ENCODE data around the gene THBS4.

DNA sequence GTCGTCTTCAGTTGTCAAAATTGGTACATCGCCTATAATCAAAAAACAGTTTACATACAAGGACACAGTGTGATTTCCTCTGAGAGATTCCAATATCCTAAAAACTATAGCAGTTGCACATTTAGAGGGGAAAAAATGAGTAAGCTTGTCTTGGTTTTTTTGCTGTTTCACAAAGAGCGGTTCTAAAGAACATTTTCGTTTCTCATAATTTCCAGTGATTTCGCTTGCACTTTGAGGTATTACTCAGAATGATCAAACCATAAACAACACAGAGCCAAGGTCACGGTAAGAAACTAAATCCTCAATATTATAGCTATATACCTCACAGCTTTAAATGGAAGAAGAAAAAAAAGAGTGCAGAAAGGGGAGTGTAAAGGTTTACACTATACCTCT is 44.9 kb upstream of the THBS4 start:
- TF ChIP-seq, protein P1, sequence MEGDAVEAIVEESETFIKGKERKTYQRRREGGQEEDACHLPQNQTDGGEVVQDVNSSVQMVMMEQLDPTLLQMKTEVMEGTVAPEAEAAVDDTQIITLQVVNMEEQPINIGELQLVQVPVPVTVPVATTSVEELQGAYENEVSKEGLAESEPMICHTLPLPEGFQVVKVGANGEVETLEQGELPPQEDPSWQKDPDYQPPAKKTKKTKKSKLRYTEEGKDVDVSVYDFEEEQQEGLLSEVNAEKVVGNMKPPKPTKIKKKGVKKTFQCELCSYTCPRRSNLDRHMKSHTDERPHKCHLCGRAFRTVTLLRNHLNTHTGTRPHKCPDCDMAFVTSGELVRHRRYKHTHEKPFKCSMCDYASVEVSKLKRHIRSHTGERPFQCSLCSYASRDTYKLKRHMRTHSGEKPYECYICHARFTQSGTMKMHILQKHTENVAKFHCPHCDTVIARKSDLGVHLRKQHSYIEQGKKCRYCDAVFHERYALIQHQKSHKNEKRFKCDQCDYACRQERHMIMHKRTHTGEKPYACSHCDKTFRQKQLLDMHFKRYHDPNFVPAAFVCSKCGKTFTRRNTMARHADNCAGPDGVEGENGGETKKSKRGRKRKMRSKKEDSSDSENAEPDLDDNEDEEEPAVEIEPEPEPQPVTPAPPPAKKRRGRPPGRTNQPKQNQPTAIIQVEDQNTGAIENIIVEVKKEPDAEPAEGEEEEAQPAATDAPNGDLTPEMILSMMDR (IDR thresholded peaks at IDR 0.05), result no peak
- TF ChIP-seq POLR2AphosphoS5 (IDR thresholded peaks at IDR 0.05) (no peak), POLR2A (IDR thresholded peaks at IDR 0.05) (no peak), EP300 (IDR thresholded peaks at IDR 0.05) (no peak)

Measured in upper lobe of left lung (tissue), 4 donors.